ENCODE measurements around the gene CUL7.
A peak's percentile ranks its signal among the peaks of the same experiment; 100 is the strongest.
"Not testable (repeated sequence)": the region's sequence is repeated elsewhere in the genome, so short reads cannot be mapped to it uniquely, and the experiment has no call there.

The CUL7 gene

DNA sequence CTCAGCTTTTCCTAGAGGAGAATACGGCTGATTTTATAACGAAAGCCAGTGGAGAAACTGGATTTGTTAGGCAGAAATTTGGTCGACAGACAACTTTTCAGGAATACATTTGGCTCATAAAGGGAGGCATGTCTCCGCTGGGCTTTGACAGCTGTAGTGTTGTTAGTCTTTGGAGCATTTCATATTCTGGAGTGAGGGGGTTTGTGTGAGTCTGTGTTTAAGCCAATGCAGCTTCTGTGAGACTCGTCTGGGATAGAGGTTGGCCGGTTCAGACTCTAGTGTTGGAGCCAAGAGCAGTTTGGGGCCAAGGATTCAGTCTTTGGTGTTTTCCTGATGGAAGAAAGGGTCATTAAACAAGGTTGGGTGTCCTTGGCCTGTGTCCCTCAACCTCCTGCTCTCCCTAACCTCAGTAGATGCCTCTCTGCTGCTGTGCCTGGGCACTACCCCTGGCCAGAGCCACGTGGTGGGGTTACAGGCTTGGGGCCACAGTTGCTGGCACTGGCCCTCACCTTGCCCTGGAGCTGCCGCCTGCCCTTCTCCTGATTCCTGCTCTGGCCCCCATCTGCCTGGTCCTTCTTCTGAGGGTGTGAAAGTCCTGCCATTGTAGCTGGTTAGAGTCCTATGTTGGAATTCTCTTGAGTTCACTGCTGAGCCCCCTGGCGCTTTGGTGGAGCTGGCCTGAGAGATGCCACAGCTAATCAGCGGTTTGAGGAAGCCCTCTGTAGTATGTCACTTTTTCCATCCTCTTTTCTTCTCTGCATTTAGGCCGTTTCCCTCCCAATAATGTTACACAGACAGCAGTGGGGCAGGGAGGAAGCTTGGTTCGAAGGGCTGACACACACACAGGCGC lies 29.4 kb upstream of the CUL7 start:
- peaks cover 87% of the 10 kb centered on the region for H3K79me2 ChIP-seq (ENCODE audit: insufficient read depth, low read length)
- TF ChIP-seq EZH2 (IDR thresholded peaks at IDR 0.05; ENCODE audit: borderline replicate concordance, low read depth, low read length, severe bottlenecking), result no peak
- TF ChIP-seq, protein P1, sequence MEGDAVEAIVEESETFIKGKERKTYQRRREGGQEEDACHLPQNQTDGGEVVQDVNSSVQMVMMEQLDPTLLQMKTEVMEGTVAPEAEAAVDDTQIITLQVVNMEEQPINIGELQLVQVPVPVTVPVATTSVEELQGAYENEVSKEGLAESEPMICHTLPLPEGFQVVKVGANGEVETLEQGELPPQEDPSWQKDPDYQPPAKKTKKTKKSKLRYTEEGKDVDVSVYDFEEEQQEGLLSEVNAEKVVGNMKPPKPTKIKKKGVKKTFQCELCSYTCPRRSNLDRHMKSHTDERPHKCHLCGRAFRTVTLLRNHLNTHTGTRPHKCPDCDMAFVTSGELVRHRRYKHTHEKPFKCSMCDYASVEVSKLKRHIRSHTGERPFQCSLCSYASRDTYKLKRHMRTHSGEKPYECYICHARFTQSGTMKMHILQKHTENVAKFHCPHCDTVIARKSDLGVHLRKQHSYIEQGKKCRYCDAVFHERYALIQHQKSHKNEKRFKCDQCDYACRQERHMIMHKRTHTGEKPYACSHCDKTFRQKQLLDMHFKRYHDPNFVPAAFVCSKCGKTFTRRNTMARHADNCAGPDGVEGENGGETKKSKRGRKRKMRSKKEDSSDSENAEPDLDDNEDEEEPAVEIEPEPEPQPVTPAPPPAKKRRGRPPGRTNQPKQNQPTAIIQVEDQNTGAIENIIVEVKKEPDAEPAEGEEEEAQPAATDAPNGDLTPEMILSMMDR (IDR thresholded peaks at IDR 0.05; ENCODE audit: borderline replicate concordance, extremely low read depth, low read length, poor library complexity, severe bottlenecking), result no peak
- no peak overlapping the region for H3K4me2 ChIP-seq (ENCODE audit: insufficient read depth, low read length)

DNA sequence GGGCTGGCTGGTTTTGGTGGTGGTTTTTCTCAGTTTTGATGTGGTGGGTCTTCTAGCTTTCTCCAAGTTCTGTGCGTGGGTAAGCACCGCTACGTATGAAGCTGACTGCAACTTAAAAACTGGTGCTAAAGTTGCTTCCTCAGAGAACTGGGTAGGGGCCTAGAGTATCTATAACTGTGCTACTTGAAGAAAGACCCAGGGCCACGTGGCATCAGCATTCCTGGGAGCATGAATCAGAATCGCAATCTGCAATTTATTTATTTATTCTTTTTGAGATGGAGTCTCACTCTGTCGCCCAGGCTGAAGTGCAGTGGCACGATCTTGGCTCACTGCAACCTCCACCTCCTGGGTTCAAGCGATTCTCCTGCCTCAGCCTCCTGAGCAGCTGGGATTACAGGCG lies 28.3 kb upstream of the CUL7 start:
- peak; percentile 50 for ATAC-seq (ENCODE audit: insufficient read depth, low read depth)
- not testable (repeated sequence) for H3K9me3 ChIP-seq (ENCODE audit: insufficient read depth, low read length, severe bottlenecking); H3K4me2 ChIP-seq (ENCODE audit: insufficient read depth, low read length); H3K9ac ChIP-seq (ENCODE audit: low read depth, low read length); H3K4me3 ChIP-seq (ENCODE audit: low read depth in 1 of 2, low read length in 2 of 2); H3K27ac ChIP-seq (ENCODE audit: low read length); H2AFZ ChIP-seq (ENCODE audit: low read depth, low read length); H3K27me3 ChIP-seq (ENCODE audit: insufficient read depth, low read length, poor library complexity); H3K36me3 ChIP-seq (ENCODE audit: insufficient read depth, low read length)
- H3K79me2 ChIP-seq (ENCODE audit: insufficient read depth, low read length), result peaks cover 88% of the 10 kb centered on the region
- DNase-seq, result peak; percentile 20
- H3K4me1 ChIP-seq (ENCODE audit: insufficient read depth, low read length), result peaks cover 12% of the 10 kb centered on the region
- H4K20me1 ChIP-seq (ENCODE audit: insufficient read depth, low read length), result peaks cover 68% of the 10 kb centered on the region

More for the DNA sequence above, 29.4 kb upstream of the CUL7 start:
- Histone ChIP-seq H3K4me3 (ENCODE audit: low read depth in 1 of 2, low read length in 2 of 2) (no peak overlapping the region), H3K9ac (ENCODE audit: low read depth, low read length) (no peak overlapping the region), H3K4me1 (ENCODE audit: insufficient read depth, low read length) (peaks cover 1% of the 10 kb centered on the region), H3K27me3 (ENCODE audit: insufficient read depth, low read length, poor library complexity) (no peaks in the 10 kb centered on the region), H4K20me1 (ENCODE audit: insufficient read depth, low read length) (peaks cover 68% of the 10 kb centered on the region), H2AFZ (ENCODE audit: low read depth, low read length) (no peak overlapping the region), H3K9me3 (ENCODE audit: insufficient read depth, low read length, severe bottlenecking) (no peaks in the 10 kb centered on the region), H3K27ac (ENCODE audit: low read length) (no peak overlapping the region), H3K36me3 (ENCODE audit: insufficient read depth, low read length) (no peaks in the 10 kb centered on the region)
- DNase-seq, result no peak
- no peak for ATAC-seq (ENCODE audit: insufficient read depth, low read depth)

DNA sequence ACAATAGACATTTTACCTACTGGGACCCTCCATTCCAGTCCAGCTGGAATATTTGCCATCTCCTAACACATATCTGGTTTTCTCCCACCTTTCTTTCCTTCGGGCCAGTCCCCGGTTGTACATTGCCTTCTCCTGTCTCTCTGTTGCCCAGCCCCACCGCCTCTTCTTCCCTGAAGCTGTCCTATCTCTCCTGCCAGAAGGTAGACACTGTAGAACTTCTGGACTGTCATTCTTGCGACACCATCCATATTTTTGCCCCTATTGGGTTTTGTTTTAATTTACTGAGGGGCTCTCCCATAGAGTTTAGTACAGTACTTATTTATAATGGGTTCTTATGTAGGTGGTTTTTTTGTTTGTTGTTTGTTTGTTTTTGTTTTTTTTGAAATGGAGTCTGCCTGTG lies 27.4 kb upstream of the CUL7 start:
- H3K9me3 ChIP-seq (ENCODE audit: insufficient read depth, low read length, severe bottlenecking), result no peaks in the 10 kb centered on the region
- H3K36me3 ChIP-seq (ENCODE audit: insufficient read depth, low read length), result peaks cover 6% of the 10 kb centered on the region; the same call in 1 of the 2 replicates
- H3K27ac ChIP-seq (ENCODE audit: low read length), result no peak overlapping the region
- peaks cover 13% of the 10 kb centered on the region for H3K4me1 ChIP-seq (ENCODE audit: insufficient read depth, low read length)
- TF ChIP-seq, protein P1 (IDR thresholded peaks at IDR 0.05; ENCODE audit: borderline replicate concordance, extremely low read depth, low read length, poor library complexity, severe bottlenecking), result no peak
- no peak for TF ChIP-seq EZH2 (IDR thresholded peaks at IDR 0.05; ENCODE audit: borderline replicate concordance, low read depth, low read length, severe bottlenecking)
- ATAC-seq (ENCODE audit: insufficient read depth, low read depth) (no peak), DNase-seq (no peak)
- no peak overlapping the region for H3K4me3 ChIP-seq (ENCODE audit: low read depth in 1 of 2, low read length in 2 of 2)
- H3K9ac ChIP-seq (ENCODE audit: low read depth, low read length), result no peak overlapping the region
- peaks cover 60% of the 10 kb centered on the region for H4K20me1 ChIP-seq (ENCODE audit: insufficient read depth, low read length)
- peaks cover 85% of the 10 kb centered on the region for H3K79me2 ChIP-seq (ENCODE audit: insufficient read depth, low read length)
- H3K4me2 ChIP-seq (ENCODE audit: insufficient read depth, low read length), result no peak overlapping the region
- no peaks in the 10 kb centered on the region for H3K27me3 ChIP-seq (ENCODE audit: insufficient read depth, low read length, poor library complexity)
- H2AFZ ChIP-seq (ENCODE audit: low read depth, low read length), result no peak overlapping the region

DNA sequence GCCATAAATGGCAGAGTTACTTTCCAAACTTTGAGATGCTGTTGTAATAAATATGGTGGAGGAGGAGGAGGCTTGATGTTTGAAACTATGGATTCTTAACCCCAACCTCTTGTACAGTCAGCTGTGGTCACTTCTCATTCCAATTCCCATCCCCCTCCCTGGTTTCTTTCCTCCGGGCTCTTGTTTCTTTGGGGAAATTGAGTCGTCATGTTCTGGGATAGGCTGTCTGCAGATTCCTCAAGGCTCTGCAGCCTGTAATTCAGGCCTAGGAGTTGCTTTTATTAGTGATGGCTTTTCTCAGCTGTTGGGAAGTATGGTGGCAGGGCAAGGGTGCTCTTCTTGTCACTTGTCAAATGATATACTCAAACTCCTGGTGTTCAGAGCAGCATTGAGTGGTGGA lies 25.0 kb upstream of the CUL7 start:
- peaks cover 22% of the 10 kb centered on the region for H3K4me1 ChIP-seq (ENCODE audit: insufficient read depth, low read length)
- no peaks in the 10 kb centered on the region for H3K9me3 ChIP-seq (ENCODE audit: insufficient read depth, low read length, severe bottlenecking)
- TF ChIP-seq EZH2 (IDR thresholded peaks at IDR 0.05; ENCODE audit: borderline replicate concordance, low read depth, low read length, severe bottlenecking), result no peak
- TF ChIP-seq, protein P1 (IDR thresholded peaks at IDR 0.05; ENCODE audit: borderline replicate concordance, extremely low read depth, low read length, poor library complexity, severe bottlenecking), result no peak
- no peak overlapping the region for H3K4me3 ChIP-seq (ENCODE audit: low read depth in 1 of 2, low read length in 2 of 2)
- H3K27me3 ChIP-seq (ENCODE audit: insufficient read depth, low read length, poor library complexity), result no peaks in the 10 kb centered on the region
- H4K20me1 ChIP-seq (ENCODE audit: insufficient read depth, low read length), result peaks cover 44% of the 10 kb centered on the region
- H3K9ac ChIP-seq (ENCODE audit: low read depth, low read length), result no peak overlapping the region
- no peak overlapping the region for H3K27ac ChIP-seq (ENCODE audit: low read length)
- H3K79me2 ChIP-seq (ENCODE audit: insufficient read depth, low read length), result peaks cover 65% of the 10 kb centered on the region
- H3K36me3 ChIP-seq (ENCODE audit: insufficient read depth, low read length), result peaks cover 12% of the 10 kb centered on the region
- H2AFZ ChIP-seq (ENCODE audit: low read depth, low read length), result no peak overlapping the region
- no peak overlapping the region; the same call in 1 of the 2 replicates for H3K4me2 ChIP-seq (ENCODE audit: insufficient read depth, low read length)
- no peak for DNase-seq
- ATAC-seq (ENCODE audit: insufficient read depth, low read depth), result no peak
